ENCODE measurements around the gene DDX56.
"Not testable (repeated sequence)": the region's sequence is repeated elsewhere in the genome, so short reads cannot be mapped to it uniquely, and the experiment has no call there.

The DDX56 gene

GRCh38 chr7:44561962-44562621, 11.6 kb downstream of the DDX56 start:
- no peak for DNase-seq

GRCh38 chr7:44561481-44561880, 12.2 kb downstream of the DDX56 start:
- DNase-seq: no peak

DNA sequence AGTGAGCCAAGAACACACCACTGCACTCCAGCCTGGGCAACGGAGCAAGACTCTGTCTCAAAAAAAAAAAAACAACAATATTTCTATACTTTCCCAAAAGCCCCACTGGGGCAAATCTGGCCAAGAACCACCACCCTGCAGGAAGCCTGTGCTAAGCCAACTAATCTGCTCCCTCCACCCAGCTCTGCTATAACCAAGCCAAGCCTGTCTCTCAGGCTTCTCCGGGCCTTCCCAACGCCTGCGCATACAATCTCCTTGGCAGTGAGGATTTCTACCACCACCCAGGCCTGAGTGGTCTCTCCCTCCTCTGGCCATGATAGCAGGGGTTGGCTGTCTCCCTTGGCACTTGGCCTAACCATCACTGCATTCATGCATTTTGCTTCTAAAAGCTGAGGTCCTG, 14.2 kb downstream of the DDX56 start:
- no peak for DNase-seq

DNA sequence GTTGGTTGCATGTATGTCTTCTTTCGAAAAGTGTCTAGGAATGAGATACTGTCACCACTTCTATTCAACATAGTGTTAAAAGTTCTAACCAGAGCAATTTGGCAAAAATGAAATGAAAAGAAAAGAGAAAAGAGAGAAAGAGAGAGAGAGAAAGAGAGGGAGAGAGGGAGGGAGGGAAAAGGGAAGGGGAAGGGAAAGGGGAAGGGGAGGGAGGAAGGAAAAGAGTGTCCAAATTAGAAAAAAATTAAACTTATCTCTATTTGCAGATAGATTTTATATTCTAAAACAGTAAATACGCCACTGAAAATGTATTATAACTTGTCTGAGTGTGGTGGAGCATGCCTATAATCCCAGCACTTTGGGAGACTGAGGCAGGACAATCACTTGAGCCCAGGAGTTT, 16.2 kb downstream of the DDX56 start:
- no peak for DNase-seq

GRCh38 chr7:44555350-44555749, 18.4 kb downstream of the DDX56 start:
- DNase-seq: no peak

GRCh38 chr7:44552473-44553005, 21.2 kb downstream of the DDX56 start:
- not testable (repeated sequence) for DNase-seq

DNA sequence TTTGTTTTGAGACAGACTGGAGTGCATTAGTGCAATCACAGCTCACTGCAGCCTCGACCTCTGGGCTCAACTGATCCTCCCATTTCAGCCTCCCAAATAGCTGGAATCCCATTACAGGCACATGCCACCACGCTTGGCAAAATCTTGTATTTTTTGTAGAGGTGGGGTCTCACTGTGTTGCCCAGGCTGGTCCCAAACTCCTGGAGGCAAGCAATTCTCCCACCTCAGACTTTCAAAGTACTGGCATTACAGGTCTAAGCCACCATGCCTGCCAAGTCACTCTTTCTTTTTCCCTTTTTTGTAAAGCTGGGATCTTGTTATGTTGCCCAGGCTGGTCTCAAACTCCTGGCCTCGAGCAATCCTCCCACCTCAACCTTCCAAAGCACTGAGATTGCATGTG, 24.3 kb downstream of the DDX56 start:
- DNase-seq: no peak

- DNase-seq: no peak
These were observed 24.8 kb downstream of the DDX56 start for GRCh38 chr7:44548893-44549292.

DNA sequence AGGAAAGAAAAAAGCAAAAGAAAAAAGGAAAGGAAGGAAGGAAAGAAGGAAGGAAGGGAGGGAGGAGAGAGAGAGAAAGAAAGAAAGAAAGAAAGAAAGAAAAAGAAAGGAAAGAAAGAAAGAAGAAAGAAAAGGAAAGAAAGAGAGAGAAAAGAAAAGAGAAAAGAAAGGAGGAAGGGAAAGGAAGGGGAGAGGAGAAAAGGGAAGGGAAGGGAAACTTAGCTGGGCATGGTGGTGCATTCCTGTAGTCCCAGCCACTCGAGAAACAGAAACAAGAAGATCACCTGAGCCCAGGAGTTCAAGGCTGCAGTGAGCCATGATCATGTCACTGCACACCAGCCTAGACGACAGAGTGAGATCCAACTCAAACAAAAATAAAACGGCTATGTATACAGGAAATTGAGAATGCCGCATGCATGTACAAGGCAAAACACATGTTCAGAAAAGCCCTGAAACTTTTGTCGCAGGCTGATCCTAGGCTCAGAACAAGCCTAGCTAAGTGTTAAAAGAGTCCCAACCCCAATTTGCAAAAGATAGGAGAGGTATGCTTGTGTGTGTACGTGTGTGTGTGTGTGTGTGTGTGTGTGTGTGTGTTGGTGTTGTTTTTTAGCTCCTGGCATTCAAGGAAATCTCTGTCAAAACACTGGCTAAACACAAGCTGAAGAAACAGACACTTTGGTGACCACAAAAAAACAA, 26.0 kb downstream of the DDX56 start:
- no peak for DNase-seq

- no peak for DNase-seq
These were observed 31.7 kb downstream of the DDX56 start for GRCh38 chr7:44541876-44542610.

DNA sequence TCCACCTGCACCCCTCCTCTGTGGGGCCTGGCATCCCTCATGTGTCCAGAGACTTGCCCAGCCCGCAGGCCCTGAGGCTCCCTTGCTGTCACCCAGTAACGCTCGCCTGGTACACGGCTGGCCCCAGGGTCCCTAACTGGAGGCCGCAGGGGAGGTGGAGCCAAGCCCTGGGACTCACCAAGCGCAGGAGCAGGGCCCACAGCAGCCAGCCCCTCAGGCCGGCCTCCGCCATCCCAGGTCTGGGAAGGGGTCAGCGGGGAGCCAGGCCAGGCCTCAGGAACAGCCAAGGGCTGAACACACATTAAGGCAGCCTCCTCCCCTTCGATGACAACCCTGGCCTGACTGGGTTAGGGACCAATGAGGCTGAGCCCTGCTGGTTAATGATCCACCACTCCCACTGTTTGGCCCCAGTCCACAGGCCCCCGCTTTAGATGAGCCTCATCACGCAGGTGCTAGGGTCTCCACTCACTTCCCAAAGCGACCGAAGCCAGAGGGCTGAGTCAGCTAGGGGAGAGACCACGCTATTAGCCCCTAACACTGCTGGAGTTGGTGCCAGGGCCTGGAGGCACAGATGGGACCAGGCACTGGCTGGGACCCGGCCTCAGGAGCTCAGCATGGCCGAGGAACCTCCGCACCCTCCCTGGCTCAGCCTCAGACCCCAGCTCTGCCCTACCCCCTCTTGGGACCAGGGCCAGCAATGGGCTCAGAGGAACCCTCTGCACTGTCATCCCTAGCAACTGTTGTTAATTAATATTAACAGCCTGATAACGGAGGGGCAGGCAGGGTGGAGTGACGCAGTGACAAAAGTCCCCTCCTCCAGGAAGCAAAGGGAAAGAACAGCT, 32.5 kb downstream of the DDX56 start, which contains the start of gene NPC1L1:
TSS of gene NPC1L1 (minus strand) at position 303 of the 842 bp plus-strand sequence. CDS start at position 232, 71 bp downstream.
- DNase-seq: no peak

- DNase-seq: no peak
These were observed 33.1 kb downstream of the DDX56 start for GRCh38 chr7:44540592-44541027.

GRCh38 chr7:44539669-44540506, 33.8 kb downstream of the DDX56 start:
- no peak for DNase-seq

- no peak for DNase-seq
These were observed 34.7 kb downstream of the DDX56 start for GRCh38 chr7:44538798-44539668.

DNA sequence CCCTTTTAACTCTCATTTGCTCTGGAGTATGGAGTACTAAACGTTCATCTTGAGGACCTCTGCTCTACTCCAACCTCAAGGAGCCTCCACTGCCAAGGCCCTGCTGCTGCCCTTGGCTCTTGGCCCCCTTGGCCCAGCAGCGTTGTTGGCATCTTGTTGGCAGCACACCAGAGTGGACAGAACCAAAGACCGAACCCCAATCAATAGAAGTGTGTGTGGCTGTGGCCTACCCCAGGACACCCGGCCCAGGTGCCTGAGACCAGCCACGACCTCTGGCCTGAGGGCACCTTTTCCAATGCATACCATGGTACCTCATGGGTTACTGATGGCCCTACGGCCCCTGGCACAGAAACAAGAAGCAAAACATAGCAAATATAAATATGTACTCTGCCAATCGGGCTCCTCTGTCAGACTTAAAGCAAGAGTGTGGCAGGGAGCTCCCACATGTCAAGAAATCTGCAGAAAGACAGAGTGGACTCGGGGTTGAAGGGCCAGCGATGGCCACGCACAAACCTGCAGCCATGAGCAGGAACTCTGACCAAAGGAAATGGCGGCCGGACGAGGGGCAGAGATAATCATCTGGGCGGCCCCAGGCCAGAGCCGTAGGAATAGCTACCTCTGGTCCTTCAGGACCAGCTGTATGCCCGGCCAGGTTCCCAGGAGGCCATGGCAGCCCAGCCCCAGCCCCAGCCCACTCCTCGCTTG, 35.5 kb downstream of the DDX56 start:
- DNase-seq: no peak

GRCh38 chr7:44537442-44537841, 36.3 kb downstream of the DDX56 start:
- no peak for DNase-seq

GRCh38 chr7:44536090-44536489, 37.6 kb downstream of the DDX56 start:
- no peak for DNase-seq

- no peak for DNase-seq
These were observed 38.2 kb downstream of the DDX56 start for GRCh38 chr7:44535348-44536064.

GRCh38 chr7:44534501-44534900, 39.2 kb downstream of the DDX56 start:
- DNase-seq: peak in 3 of 6 experiments; percentile 9 to 17 (median 10)

Data from stimulated activated naive CD4-positive, alpha-beta T cell (primary cell).